Gastroesophageal sphincter (tissue), 4 donors: ENCODE data around the gene AFMID. TPM values are rescaled to one million over a fixed set of nuclear protein-coding genes. Genes with fewer than 3 reads are reported as not detected.

Experiments
- ATAC-seq: fragments of 150-250 bp; one replicate; pipeline ENCODE4 v1.9.1; 2016; ENCODE audit warnings: mild to moderate bottlenecking, moderate library complexity
- H3K27ac ChIP-seq, 4 donors: fragments of 200-600 bp; sonication (generic) in 3 of 4; 1 replicate in 3 of 4; 2 replicates in 1 of 4; pipeline ENCODE4 v1.5.1; 2016 to 2019
- H3K27me3 ChIP-seq: fragments of 200-600 bp; sonication (generic); one replicate; pipeline ENCODE4 v1.5.1; 2019
- H3K36me3 ChIP-seq, 2 donors: fragments of 200-600 bp; sonication (generic); one replicate each; pipeline ENCODE4 v1.5.1; 2019; ENCODE audit warnings: control low read depth in 1 of 2
- H3K4me1 ChIP-seq, 3 donors: fragments of 200-600 bp; sonication (generic); 1 replicate in 2 of 3; 2 replicates in 1 of 3; pipeline ENCODE4 v1.5.1; 2016 to 2019; ENCODE audit warnings: control low read depth in 2 of 3
- H3K4me3 ChIP-seq, 2 donors: fragments of 200-600 bp; sonication (generic); one replicate each; pipeline ENCODE4 v1.5.1; 2019; ENCODE audit warnings: mild to moderate bottlenecking in 1 of 2, moderate library complexity in 1 of 2
- H3K9me3 ChIP-seq, 3 donors: fragments of 200-600 bp; sonication (generic); one replicate each; pipeline ENCODE4 v1.5.1; 2017 to 2019; ENCODE audit warnings: control low read depth in 2 of 3
- EP300 ChIP-seq: sonication (generic); formaldehyde crosslinking; IDR thresholded peaks from one replicate; pipeline ENCODE4 v1.6.1; 2017; ENCODE audit warnings: antibody characterized with exemption, mild to moderate bottlenecking
- POLR2A ChIP-seq, 2 donors: fragments of 450-650 bp; IDR thresholded peaks; one replicate each; pipeline ENCODE4 v1.6.1; 2017; ENCODE audit warnings: antibody characterized with exemption in 2 of 2, mild to moderate bottlenecking in 2 of 2, moderate library complexity in 1 of 2
- POLR2AphosphoS5 ChIP-seq: sonication (generic); formaldehyde crosslinking; IDR thresholded peaks from one replicate; pipeline ENCODE4 v1.6.1; 2017; ENCODE audit warnings: antibody characterized with exemption
- WGBS, 2 donors: methylation state at CpG; one replicate each; pipeline ENCODE4 v1.1.5; 2018; ENCODE audit warnings: low coverage in 1 of 2; 5-methylcytosine and 5-hydroxymethylcytosine counted together
- total RNA-seq, 4 donors: library from RNA; depleted of rRNA; stranded (reverse); fragments of >200 nt; gene quantifications; one replicate each; pipeline ENCODE4 v1.1.0, GENCODE V29; 2016
- TF ChIP-seq, protein P1 (sequence below), 4 experiments: fragments of 200-600 bp in 2 of 4; fragments of 450-650 bp in 2 of 4; sonication (generic) in 1 of 4; IDR thresholded peaks; one replicate each; pipeline ENCODE4 v1.5.1; 2017 to 2019; ENCODE audit warnings: antibody characterized with exemption in 4 of 4, mild to moderate bottlenecking in 2 of 4, moderate library complexity in 2 of 4

The AFMID gene
- total RNA-seq, 4 donors from 2014 or later: 14.9 to 43.9 (median 31.6) TPM

DNA sequence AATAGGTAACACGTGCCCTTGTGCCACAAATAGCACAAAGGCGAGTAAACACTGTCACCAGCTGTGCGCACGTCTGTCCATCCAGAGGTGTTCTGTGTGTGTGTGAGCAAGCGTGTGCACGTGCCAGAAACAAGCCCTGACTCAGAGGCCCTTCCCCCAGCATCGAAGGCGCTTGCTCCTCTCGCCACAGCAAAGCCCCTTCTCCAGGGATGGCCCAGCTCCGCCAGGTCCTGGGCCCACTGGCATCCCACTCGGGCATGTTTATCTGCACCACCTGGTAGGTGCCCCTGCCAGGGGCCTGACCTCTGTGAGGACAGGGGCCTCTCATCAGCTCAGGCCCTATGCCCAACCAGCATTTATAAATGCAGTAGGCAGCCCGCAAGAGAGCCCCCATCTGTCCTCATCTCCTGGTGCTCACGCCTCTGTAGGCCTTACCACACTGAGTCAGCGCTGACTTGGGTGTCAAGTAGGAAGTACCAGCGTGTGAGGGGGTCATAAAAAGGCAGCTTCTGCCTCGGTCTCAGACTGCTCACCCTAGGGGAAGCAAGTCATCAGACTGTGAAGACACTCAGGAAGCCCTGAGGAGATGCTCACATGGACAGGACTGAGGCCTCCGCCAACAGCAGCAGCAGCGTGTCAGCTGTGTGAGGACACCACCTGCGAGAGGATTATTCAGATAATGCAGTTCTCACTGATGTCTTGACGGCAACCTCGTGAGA, 55.0 kb downstream of the AFMID start:
- Histone ChIP-seq H3K4me1 (no peaks in the 10 kb centered on the region), H3K4me3 (no peak overlapping the region), H3K27me3 (no peaks in the 10 kb centered on the region), H3K27ac (no peak overlapping the region), H3K9me3 (no peaks in the 10 kb centered on the region), H3K36me3 (no peaks in the 10 kb centered on the region)
- TF ChIP-seq POLR2AphosphoS5 (no peak), POLR2A (IDR thresholded peaks at IDR 0.05) (no peak), EP300 (no peak)
- TF ChIP-seq, protein P1, sequence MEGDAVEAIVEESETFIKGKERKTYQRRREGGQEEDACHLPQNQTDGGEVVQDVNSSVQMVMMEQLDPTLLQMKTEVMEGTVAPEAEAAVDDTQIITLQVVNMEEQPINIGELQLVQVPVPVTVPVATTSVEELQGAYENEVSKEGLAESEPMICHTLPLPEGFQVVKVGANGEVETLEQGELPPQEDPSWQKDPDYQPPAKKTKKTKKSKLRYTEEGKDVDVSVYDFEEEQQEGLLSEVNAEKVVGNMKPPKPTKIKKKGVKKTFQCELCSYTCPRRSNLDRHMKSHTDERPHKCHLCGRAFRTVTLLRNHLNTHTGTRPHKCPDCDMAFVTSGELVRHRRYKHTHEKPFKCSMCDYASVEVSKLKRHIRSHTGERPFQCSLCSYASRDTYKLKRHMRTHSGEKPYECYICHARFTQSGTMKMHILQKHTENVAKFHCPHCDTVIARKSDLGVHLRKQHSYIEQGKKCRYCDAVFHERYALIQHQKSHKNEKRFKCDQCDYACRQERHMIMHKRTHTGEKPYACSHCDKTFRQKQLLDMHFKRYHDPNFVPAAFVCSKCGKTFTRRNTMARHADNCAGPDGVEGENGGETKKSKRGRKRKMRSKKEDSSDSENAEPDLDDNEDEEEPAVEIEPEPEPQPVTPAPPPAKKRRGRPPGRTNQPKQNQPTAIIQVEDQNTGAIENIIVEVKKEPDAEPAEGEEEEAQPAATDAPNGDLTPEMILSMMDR (IDR thresholded peaks at IDR 0.05): no peak
- WGBS, 2 donors: 83 to 85% methylated on average over 2 to 11 of the region's 21 CpGs
- ATAC-seq: no peak

DNA sequence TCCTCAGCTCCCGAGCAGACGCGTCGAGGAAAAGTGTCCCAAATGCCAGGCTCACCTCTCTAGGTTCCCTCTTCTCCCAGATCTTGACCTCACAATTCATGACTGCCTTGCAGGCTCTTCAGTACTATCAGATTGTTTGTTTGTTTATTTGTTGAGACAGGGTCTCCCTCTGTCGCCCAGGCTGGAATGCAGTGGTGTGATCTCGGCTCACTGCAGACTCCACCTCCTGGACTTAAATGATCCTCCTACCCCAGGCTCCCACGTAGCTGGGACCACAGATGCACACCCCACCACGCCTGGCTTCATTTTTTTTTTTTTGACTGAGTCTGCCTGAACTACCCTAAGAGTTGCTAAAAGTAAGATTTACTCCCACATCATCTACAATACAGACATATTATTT, 60.1 kb downstream of the AFMID start:
- no peak for TF ChIP-seq POLR2A (IDR thresholded peaks at IDR 0.05)
- TF ChIP-seq EP300: no peak

DNA sequence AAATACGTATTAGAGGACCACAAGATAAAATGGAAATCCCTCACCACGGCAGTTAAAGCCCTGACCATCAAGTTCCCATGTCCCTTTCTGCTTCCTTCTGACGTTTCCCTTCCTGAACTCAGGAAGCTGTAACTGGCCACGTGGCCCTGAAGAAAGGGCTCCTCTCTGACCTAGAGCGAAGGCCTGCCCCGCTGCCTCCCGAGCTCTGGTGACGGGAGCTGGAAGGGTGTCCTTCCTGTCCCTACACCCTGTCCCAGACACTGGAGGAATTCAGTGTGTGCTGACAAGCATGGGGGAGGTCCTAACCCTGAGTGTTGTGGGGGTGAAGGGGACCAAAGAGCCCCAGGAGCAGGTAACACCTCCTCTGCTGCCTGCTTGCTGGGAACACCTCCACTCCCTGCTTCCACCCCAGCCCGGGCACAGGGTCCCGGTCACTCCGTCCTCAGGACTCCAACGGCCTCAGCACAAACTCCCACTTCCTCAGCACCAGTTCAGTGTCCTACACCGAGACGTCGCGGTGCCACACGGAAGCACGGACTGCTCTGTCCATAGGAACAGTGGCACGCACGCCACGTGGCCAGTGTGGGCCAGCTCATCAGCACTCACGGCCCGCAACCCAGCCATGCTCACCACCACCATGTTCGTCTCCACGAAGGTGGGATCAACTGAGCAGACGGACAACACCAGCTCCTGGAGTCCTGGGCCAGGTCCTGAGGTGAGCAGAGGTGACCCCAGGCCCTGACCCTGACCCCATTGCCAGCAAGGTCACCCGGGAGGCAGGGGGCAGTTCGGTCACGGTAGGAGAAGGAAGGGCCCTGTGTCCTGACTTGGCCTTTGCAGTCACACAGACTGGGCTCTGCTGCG, 61.1 kb downstream of the AFMID start:
- Histone ChIP-seq H3K4me1 (peaks cover 0 to 25% (median 8%) of the 10 kb centered on the region in 3 donors), H3K4me3 (no peak overlapping the region), H3K36me3 (no peaks in the 10 kb centered on the region), H3K9me3 (no peaks in the 10 kb centered on the region), H3K27ac (peak overlapping the region in 2 of 4 donors; percentile 25 to 47), H3K27me3 (peaks cover 16% of the 10 kb centered on the region)
- TF ChIP-seq POLR2AphosphoS5 (no peak), EP300 (no peak), POLR2A (IDR thresholded peaks at IDR 0.05) (no peak)
- TF ChIP-seq, protein P1 (IDR thresholded peaks at IDR 0.05): no peak
- 67% methylated on average over 1 of the region's 30 CpGs; no CpG with 5 or more reads in 1 of the 2 donors for WGBS, 2 donors
- peak; percentile 44 for ATAC-seq

More for the DNA sequence above, 60.1 kb downstream of the AFMID start:
- no peaks in the 10 kb centered on the region for H3K9me3 ChIP-seq
- H3K4me1 ChIP-seq: peaks cover 0 to 17% (median 8%) of the 10 kb centered on the region in 3 donors
- peaks cover 16% of the 10 kb centered on the region for H3K27me3 ChIP-seq
- no peak for ATAC-seq
- H3K4me3 ChIP-seq: no peak overlapping the region
- no peaks in the 10 kb centered on the region for H3K36me3 ChIP-seq
- 72 to 81% methylated on average over 8 of the region's 8 CpGs for WGBS, 2 donors
- no peak overlapping the region for H3K27ac ChIP-seq

DNA sequence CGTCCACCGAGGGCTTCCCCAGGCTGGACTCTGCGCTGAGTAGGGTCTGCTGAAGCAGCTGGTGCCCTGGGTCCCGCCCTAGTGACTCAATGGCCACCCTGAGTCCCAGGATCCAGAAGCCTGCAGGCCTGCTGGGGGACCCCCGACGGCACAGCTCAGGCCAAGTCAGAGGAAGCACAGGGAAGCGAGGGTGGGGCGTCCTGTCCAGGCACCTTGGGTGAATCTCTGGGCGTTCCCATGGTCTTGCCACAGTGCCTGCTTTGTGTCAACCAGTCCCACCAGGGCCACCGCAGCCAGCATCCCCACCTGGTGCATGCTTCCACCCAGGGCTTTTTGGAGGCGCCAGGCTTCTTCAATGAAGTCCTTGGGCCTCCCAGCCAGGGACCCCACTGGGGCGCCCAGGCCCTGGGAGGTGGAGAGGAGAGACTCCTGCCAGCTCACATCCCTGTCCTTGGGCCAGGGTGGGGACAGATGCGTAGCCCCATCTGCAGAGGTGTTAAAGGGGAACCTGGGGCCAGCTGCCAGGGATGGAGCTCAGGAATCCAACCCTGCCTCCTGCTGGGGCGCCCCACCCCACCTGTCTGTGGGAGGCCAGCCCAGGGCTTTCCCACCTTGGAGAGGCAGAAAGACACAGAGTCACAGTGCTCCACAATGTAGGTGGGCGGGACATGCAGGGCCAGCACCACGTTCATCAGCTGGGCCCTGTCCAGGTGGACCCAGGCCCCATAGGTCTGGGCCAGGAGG, 62.1 kb downstream of the AFMID start:
- peaks cover 0 to 33% (median 8%) of the 10 kb centered on the region in 3 donors for H3K4me1 ChIP-seq
- peak overlapping the region in 1 of 4 donors; percentile 25 for H3K27ac ChIP-seq
- ATAC-seq: no peak
- peaks cover 16% of the 10 kb centered on the region for H3K27me3 ChIP-seq
- TF ChIP-seq EP300: no peak
- TF ChIP-seq, protein P1 (IDR thresholded peaks at IDR 0.05): no peak
- no peak for TF ChIP-seq POLR2AphosphoS5
- no peak for TF ChIP-seq POLR2A (IDR thresholded peaks at IDR 0.05)
- H3K36me3 ChIP-seq: no peaks in the 10 kb centered on the region
- H3K4me3 ChIP-seq: no peak overlapping the region
- WGBS, 2 donors: no CpG with 5 or more reads among the region's 16 CpGs
- no peaks in the 10 kb centered on the region for H3K9me3 ChIP-seq
